ENCODE results near the gene DRC1.

Gene DRC1

DNA sequence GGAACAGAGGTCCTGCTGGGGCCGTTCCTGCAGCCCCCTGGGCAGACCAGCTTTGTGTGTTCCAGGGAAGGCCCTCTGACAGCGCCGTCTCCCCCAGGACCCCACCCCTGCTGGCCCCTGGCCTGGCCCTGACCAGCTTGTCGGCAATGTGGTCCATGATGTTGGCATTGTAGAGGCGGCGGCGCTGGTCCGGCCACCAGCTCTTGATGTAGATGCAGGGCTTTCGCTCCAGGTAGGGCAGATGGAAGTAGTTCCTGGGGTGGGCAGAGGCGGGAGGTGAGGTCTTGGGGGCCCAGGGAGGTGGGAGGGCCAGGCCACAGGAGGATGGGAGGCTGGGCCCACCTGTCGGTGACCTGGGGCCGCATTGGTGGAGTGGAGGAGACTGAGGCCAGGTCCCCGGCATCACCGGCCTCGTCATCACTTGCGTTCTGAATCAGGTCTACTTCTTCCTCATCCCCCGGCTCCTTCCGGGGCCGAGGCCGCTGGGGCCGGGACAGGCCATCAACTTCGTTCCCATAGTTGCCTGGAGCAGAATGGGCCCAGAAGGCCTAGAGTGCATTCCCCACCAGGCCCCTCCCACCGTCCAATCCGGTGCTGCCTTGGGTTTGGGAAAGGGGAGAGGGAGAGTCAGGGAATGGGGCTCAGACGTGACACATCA lies 77.5 kb downstream of the DRC1 start:
- POLR2A ChIA-PET (ENCODE audit: low non-redundant PET), result no interaction called here
- CTCF ChIA-PET, result no interaction called here
- TF ChIP-seq CTCF (conservative IDR thresholded peaks at IDR 0.05; ENCODE audit: low read depth), result no peak
- no peak for DNase-seq (ENCODE audit: low spot score)
- H3K27ac ChIP-seq, result no peak overlapping the region

DNA sequence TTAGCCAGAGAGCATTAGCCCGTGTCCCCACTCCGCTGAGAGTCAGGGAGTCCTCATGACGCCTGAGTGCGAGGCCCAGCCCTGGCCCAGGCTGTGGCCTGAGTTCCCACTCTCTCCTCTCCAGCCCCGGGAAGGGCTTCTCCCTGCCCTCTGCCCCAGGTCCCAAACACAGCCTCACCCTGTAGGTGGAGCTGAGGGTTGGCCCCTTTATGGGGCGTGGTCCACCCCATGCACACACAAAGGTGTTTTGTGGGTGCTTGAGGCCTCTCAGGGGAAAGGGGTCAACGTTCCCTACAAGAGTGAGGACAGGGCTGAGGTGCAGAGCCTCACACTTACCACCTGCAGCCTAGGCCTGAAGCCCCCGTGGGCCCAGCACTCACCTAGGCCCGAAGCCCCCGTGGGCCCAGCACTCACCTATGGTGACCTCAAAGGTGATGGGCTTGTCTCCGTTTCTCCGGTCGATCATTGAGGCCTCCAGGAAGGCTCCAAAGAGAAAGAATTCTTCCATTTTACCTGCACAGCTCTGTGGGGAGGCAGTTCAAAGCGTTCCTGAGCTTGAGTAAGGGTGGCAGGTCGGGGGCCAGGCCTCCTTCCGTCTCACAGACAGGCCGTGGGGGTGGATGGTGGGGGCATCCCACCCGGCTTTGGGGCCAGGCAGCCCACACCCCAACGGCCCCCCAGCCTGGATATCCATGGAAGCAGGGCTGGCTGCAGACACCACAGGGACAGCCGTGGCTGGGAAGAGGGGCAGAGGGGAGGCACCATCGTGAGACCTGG lies 78.3 kb downstream of the DRC1 start:
- no peak overlapping the region for H3K27ac ChIP-seq
- no peak for DNase-seq (ENCODE audit: low spot score)
- ChIA-PET CTCF (interaction anchor here (0.7 kb wide), 1 partner anchor 98 kb away, joined by 3 read pairs; no protein-coding TSS in a partner anchor), POLR2A (ENCODE audit: low non-redundant PET) (no interaction called here)
- no peak for TF ChIP-seq CTCF (conservative IDR thresholded peaks at IDR 0.05; ENCODE audit: low read depth)

- DNase-seq (ENCODE audit: low spot score), result no peak
- ChIA-PET POLR2A (ENCODE audit: low non-redundant PET) (no interaction called here), CTCF (no interaction called here)
- H3K27ac ChIP-seq, result no peak overlapping the region
- TF ChIP-seq CTCF (conservative IDR thresholded peaks at IDR 0.05; ENCODE audit: low read depth), result no peak
These were observed 79.1 kb downstream of the DRC1 start for GRCh38 chr2:26480566-26481423.

- no peak overlapping the region for H3K27ac ChIP-seq
- no peak for TF ChIP-seq CTCF (conservative IDR thresholded peaks at IDR 0.05; ENCODE audit: low read depth)
- DNase-seq (ENCODE audit: low spot score), result no peak
- ChIA-PET POLR2A (ENCODE audit: low non-redundant PET) (no interaction called here), CTCF (no interaction called here)
These were observed 80.0 kb downstream of the DRC1 start for GRCh38 chr2:26481706-26482105.

DNA sequence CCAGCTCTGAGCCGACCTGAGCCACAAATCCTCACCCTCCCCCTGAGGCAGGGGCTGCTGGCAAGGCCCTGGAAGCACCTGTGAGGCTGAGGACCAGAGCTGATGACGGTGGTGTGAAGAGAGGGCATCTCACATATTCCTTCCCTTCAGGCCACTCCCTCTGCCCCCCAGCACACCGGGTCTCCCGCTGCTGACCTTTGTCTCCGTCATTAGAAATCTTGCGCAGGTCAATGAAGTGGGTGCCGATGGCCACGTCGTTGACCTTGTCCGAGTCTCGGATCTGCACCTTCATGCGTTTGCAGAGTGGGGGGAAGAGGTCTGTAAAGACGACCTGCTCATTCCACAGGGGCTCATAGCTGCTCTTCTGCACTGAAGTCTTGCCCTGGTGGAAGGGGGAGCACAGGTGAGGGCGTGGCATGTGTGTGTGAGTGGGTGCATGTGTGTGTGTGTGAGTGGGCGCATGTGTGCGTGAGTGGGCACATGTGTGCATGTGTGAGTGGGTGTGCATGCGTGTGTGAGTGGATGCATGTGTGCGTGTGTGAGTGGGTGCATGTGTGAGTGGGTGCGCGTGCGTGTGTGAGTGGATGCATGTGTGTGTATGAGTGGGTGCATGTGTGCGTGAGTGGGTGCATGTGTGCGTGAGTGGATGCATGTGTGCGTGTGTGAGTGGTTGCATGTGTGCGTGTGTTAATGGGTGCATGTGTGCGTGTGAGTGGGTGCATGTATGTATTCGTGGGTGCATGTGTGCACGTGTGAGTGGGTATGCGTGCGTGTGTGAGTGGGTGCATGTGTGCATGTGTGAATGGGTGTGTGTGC lies 80.7 kb downstream of the DRC1 start:
- POLR2A ChIA-PET (ENCODE audit: low non-redundant PET), result no interaction called here
- H3K27ac ChIP-seq, result no peak overlapping the region
- DNase-seq (ENCODE audit: low spot score), result no peak
- TF ChIP-seq CTCF (conservative IDR thresholded peaks at IDR 0.05; ENCODE audit: low read depth), result no peak
- CTCF ChIA-PET, result no interaction called here

DNA sequence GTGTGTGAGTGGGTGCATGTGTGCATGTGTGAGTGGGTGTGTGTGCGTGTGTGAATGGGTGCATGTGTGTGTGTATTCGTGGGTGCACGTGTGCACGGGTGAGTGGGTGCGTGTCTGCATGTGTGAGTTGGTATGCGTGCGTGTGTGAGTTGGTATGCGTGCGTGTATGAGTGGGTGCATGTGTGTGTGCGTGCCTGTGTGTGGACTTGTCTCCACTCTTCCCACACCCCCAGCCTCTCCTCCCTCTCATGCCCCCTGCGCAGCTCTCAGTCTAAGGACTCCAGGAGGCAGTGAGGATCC lies 81.3 kb downstream of the DRC1 start:
- no peak for TF ChIP-seq CTCF (conservative IDR thresholded peaks at IDR 0.05; ENCODE audit: low read depth)
- no peak overlapping the region for H3K27ac ChIP-seq
- no peak for DNase-seq (ENCODE audit: low spot score)
- ChIA-PET POLR2A (ENCODE audit: low non-redundant PET) (no interaction called here), CTCF (no interaction called here)

All from RWPE1 (cell line).